Kidney epithelial cell (primary cell): ENCODE results near the gene RIMBP2. TPM values are rescaled to one million over a fixed set of nuclear protein-coding genes. Genes with fewer than 3 reads are reported as not detected.

Experiments used
- DNase-seq: peaks from one replicate; pipeline ENCODE4 v3.0.0-alpha.2; 2010; ENCODE audit warnings: low read depth
- H3K27me3 ChIP-seq: 2 replicates; pipeline ENCODE4 v1.6.0; 2011; ENCODE audit warnings: low read length; ENCODE audit not compliant: control insufficient read depth, insufficient read depth
- H3K36me3 ChIP-seq: 2 replicates; pipeline ENCODE4 v1.5.1; 2011; ENCODE audit warnings: low read length; ENCODE audit not compliant: control insufficient read depth, insufficient read depth
- H3K4me3 ChIP-seq: 2 replicates; pipeline ENCODE4 v1.5.1; 2011; ENCODE audit warnings: low read depth, mild to moderate bottlenecking, control low read depth, low read length
- total RNA-seq: library from RNA; depleted of rRNA; stranded (reverse); fragments of >200 nt; gene quantifications from 2 replicates; pipeline ENCODE4 v1.2.3, GENCODE V29; 2015
- TF ChIP-seq, protein P1 (sequence below): IDR thresholded peaks from 2 replicates; pipeline ENCODE4 v1.5.1; 2011; ENCODE audit warnings: mild to moderate bottlenecking, moderate library complexity, low read length, control low read depth, inconsistent platforms; ENCODE audit not compliant: insufficient read depth, poor library complexity, severe bottlenecking

The RIMBP2 gene
- total RNA-seq, 1 donor from 2014 or later: 0.50 TPM

DNA sequence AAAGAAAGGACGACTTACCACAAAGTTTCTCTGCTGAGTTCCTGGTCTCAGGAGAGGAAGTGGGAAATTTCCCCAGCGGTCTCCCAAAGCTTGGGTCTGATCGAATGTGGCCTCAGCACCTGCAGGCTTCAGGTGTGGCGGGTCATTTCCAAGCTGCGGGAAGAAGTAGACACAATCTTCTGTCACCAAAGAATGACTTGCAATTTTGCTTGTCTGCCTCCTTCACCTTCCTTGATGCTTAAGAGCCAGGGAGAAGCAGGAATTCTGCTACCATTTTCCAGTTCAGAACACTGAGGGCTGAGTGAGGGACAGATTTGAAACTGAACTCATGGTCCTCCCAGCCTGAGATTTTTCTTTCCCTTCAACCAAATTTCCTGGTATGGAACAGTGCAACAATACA, 87.8 kb downstream of the RIMBP2 start:
- Histone ChIP-seq H3K36me3 (no peaks in the 10 kb centered on the region), H3K27me3 (no peaks in the 10 kb centered on the region), H3K4me3 (no peak overlapping the region)
- no peak for DNase-seq
- TF ChIP-seq, protein P1, sequence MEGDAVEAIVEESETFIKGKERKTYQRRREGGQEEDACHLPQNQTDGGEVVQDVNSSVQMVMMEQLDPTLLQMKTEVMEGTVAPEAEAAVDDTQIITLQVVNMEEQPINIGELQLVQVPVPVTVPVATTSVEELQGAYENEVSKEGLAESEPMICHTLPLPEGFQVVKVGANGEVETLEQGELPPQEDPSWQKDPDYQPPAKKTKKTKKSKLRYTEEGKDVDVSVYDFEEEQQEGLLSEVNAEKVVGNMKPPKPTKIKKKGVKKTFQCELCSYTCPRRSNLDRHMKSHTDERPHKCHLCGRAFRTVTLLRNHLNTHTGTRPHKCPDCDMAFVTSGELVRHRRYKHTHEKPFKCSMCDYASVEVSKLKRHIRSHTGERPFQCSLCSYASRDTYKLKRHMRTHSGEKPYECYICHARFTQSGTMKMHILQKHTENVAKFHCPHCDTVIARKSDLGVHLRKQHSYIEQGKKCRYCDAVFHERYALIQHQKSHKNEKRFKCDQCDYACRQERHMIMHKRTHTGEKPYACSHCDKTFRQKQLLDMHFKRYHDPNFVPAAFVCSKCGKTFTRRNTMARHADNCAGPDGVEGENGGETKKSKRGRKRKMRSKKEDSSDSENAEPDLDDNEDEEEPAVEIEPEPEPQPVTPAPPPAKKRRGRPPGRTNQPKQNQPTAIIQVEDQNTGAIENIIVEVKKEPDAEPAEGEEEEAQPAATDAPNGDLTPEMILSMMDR: no peak

GRCh38 chr12:130627175-130627574, 88.9 kb downstream of the RIMBP2 start:
- TF ChIP-seq, protein P1: no peak
- DNase-seq: no peak

GRCh38 chr12:130626601-130627000, 89.5 kb downstream of the RIMBP2 start:
- Histone ChIP-seq H3K36me3 (no peaks in the 10 kb centered on the region), H3K4me3 (no peak overlapping the region), H3K27me3 (no peaks in the 10 kb centered on the region)
- no peak for DNase-seq
- TF ChIP-seq, protein P1: no peak

More at GRCh38 chr12:130627175-130627574, 88.9 kb downstream of the RIMBP2 start:
- H3K4me3 ChIP-seq: no peak overlapping the region
- no peaks in the 10 kb centered on the region for H3K27me3 ChIP-seq
- H3K36me3 ChIP-seq: no peaks in the 10 kb centered on the region

- TF ChIP-seq, protein P1: no peak
- no peak for DNase-seq
These were observed 90.9 kb downstream of the RIMBP2 start for GRCh38 chr12:130625201-130625600.

GRCh38 chr12:130622803-130623202, 93.3 kb downstream of the RIMBP2 start:
- no peak for DNase-seq
- H3K27me3 ChIP-seq: no peaks in the 10 kb centered on the region
- H3K4me3 ChIP-seq: no peak overlapping the region
- TF ChIP-seq, protein P1: no peak
- H3K36me3 ChIP-seq: no peaks in the 10 kb centered on the region

More at GRCh38 chr12:130625201-130625600, 90.9 kb downstream of the RIMBP2 start:
- H3K4me3 ChIP-seq: no peak overlapping the region
- H3K27me3 ChIP-seq: no peaks in the 10 kb centered on the region
- H3K36me3 ChIP-seq: no peaks in the 10 kb centered on the region

- no peak overlapping the region for H3K4me3 ChIP-seq
- H3K27me3 ChIP-seq: no peaks in the 10 kb centered on the region
- H3K36me3 ChIP-seq: no peaks in the 10 kb centered on the region
- DNase-seq: no peak
- TF ChIP-seq, protein P1: no peak
These were observed 94.3 kb downstream of the RIMBP2 start for GRCh38 chr12:130621696-130622298.
